GM12892 (cell line): ENCODE data around the gene PCF11.

ENCODE experiments used
- POLR2AphosphoS5 ChIP-seq: IDR thresholded peaks from 2 replicates; pipeline ENCODE4 v1.6.1; 2011; ENCODE audit warnings: low read depth, low read length, control low read depth
- TAF1 ChIP-seq: IDR thresholded peaks from 2 replicates; pipeline ENCODE4 v1.6.1; 2011; ENCODE audit warnings: low read depth, mild to moderate bottlenecking, control low read depth, low read length, borderline replicate concordance

- TF ChIP-seq POLR2AphosphoS5 (no peak), TAF1 (no peak)
These were observed 3.2 kb upstream of the PCF11 start for GRCh38 chr11:83153764-83154163.
